ENCODE data around the gene IFNAR1.
A peak's percentile ranks its signal among the peaks of the same experiment; 100 is the strongest.

The IFNAR1 gene

DNA sequence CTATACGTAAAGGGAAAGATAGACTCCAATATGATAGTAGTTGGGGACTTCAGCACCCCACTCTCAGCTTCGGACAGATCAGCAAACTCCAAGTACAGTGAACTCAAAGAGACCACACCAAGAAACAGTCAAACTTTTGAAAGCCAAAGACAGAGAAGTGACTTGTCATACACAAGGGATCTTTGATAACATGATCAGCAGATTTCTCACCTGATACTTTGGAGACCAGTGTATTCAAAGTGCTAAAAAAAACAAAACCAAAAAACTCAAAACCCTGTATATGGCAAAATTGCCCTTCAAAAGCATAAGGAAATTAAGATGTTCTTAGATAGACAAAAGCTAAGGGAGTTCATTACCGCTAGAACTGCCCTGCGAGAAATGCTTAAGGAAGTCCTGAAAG, 9.4 kb downstream of the IFNAR1 start:
- Histone ChIP-seq H3K9me3 (peaks cover 0 to 6% (median 0%) of the 10 kb centered on the region in 3 donors), H3K27me3 (no peaks in the 10 kb centered on the region), H3K27ac (no peak overlapping the region), H3K4me3 (no peak overlapping the region), H3K4me1 (peaks cover 0 to 4% (median 0%) of the 10 kb centered on the region in 4 donors), H3K36me3 (peaks cover 0 to 30% (median 17%) of the 10 kb centered on the region in 3 donors)
- DNase-seq, result no peak
- TF ChIP-seq CTCF (IDR thresholded peaks at IDR 0.05), result no peak
- intact Hi-C loops (cut with DNase I; ENCODE audit: low total_unique reads), result no loop called here

GRCh38 chr21:33334824-33335223, 10.1 kb downstream of the IFNAR1 start:
- Histone ChIP-seq H3K27me3 (no peaks in the 10 kb centered on the region), H3K4me3 (no peak overlapping the region), H3K36me3 (peaks cover 0 to 30% (median 17%) of the 10 kb centered on the region in 3 donors), H3K27ac (no peak overlapping the region), H3K9me3 (peaks cover 0 to 6% (median 0%) of the 10 kb centered on the region in 3 donors), H3K4me1 (peaks cover 0 to 9% (median 0%) of the 10 kb centered on the region in 4 donors)
- intact Hi-C loops (cut with DNase I; ENCODE audit: low total_unique reads), result no loop called here
- DNase-seq, result no peak
- TF ChIP-seq CTCF (IDR thresholded peaks at IDR 0.05), result no peak

GRCh38 chr21:33339135-33339534, 14.4 kb downstream of the IFNAR1 start:
- peaks cover 18 to 42% (median 37%) of the 10 kb centered on the region in 3 donors for H3K36me3 ChIP-seq
- no peak for TF ChIP-seq CTCF (IDR thresholded peaks at IDR 0.05)
- H3K9me3 ChIP-seq, result no peaks in the 10 kb centered on the region
- no peak overlapping the region for H3K27ac ChIP-seq
- H3K4me1 ChIP-seq, result peaks cover 0 to 18% (median 3%) of the 10 kb centered on the region in 4 donors
- DNase-seq, result no peak
- no peak overlapping the region for H3K4me3 ChIP-seq
- intact Hi-C loops (cut with DNase I; ENCODE audit: low total_unique reads), result no loop called here
- no peaks in the 10 kb centered on the region for H3K27me3 ChIP-seq

DNA sequence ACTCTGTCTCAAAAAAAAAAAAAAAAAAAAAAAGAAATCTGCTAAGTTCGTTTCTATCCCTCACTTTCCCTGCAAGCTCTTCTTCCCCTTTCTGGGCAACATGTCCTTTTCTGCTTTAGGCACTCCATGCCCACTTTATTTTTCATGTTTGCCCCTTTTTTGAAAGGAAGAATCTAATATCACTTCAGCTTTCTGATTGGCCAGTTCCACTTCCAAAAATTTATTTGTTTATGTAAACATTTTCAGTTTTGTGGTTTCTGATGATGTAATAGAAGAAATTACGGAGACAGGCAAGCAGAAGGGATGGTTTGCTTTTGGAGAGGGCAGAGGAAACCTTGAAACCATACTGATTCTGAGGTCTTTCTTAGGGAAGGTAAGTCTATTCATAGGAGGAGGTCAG, 15.1 kb downstream of the IFNAR1 start:
- TF ChIP-seq CTCF (IDR thresholded peaks at IDR 0.05), result no peak
- Histone ChIP-seq H3K9me3 (no peaks in the 10 kb centered on the region), H3K27ac (peak overlapping the region in 1 of 2 donors; percentile 4), H3K27me3 (no peaks in the 10 kb centered on the region), H3K36me3 (peaks cover 23 to 49% (median 38%) of the 10 kb centered on the region in 3 donors), H3K4me1 (peaks cover 0 to 18% (median 3%) of the 10 kb centered on the region in 4 donors), H3K4me3 (no peak overlapping the region)
- no peak for DNase-seq
- intact Hi-C loops (cut with DNase I; ENCODE audit: low total_unique reads), result no loop called here

GRCh38 chr21:33345751-33346238, 21.0 kb downstream of the IFNAR1 start:
- TF ChIP-seq CTCF (IDR thresholded peaks at IDR 0.05), result no peak
- Histone ChIP-seq H3K36me3 (peaks cover 35 to 67% (median 61%) of the 10 kb centered on the region in 3 donors), H3K9me3 (no peaks in the 10 kb centered on the region), H3K27me3 (no peaks in the 10 kb centered on the region), H3K4me3 (no peak overlapping the region), H3K4me1 (no peaks in the 10 kb centered on the region), H3K27ac (no peak overlapping the region)
- intact Hi-C loops (cut with DNase I; ENCODE audit: low total_unique reads), result no loop called here
- DNase-seq, result no peak

GRCh38 chr21:33348706-33349105, 23.9 kb downstream of the IFNAR1 start:
- Histone ChIP-seq H3K4me3 (no peak overlapping the region), H3K27ac (no peak overlapping the region), H3K4me1 (no peaks in the 10 kb centered on the region), H3K36me3 (peaks cover 30 to 55% (median 36%) of the 10 kb centered on the region in 3 donors), H3K27me3 (no peaks in the 10 kb centered on the region), H3K9me3 (no peaks in the 10 kb centered on the region)
- TF ChIP-seq CTCF (IDR thresholded peaks at IDR 0.05), result no peak
- intact Hi-C loops (cut with DNase I; ENCODE audit: low total_unique reads), result no loop called here
- DNase-seq, result no peak

All from tibial artery (tissue), 4 donors.